ENCODE measurements around the gene SHROOM3. TPM values are rescaled to one million over a fixed set of nuclear protein-coding genes. Genes with fewer than 3 reads are reported as not detected.

The SHROOM3 gene
- total and polyA plus RNA-seq, 2 donors (not counting 3 experiments of a cell fraction or from before 2014, with no cell fraction given): 2.7 to 6.7 TPM

DNA sequence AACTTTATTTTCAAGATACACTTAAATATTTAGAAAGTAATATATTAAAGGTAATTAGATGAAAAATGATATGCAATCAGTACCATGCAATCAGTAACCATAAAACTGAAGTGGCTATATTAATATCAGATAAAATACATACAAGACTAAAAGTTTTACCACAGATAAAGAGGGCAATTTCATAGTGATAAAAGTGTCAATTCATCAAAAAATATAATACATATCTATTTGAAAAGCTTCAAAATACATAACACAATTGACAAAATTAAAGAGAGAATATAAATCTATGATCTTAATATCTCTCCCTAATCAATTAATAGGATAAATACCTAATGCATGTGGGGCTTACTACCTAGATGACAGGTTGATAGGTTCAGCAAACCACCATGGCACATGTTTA, 357.4 kb downstream of the SHROOM3 start:
- H3K9ac ChIP-seq (replicated peaks; ENCODE audit: extremely low read depth, insufficient read depth, low read length): no peak overlapping the region

More for the DNA sequence above, 357.4 kb downstream of the SHROOM3 start:
- ChIA-PET POLR2A (no interaction called here), CTCF (interaction anchor here (0.8 kb wide), 1 partner anchor 11 kb away, joined by 3 read pairs; no protein-coding TSS in a partner anchor)
- Histone ChIP-seq H4K20me1 (replicated peaks; ENCODE audit: control insufficient read depth, extremely low read depth, insufficient read depth, low read length) (no peaks in the 10 kb centered on the region), H3K27ac (ENCODE audit: insufficient read depth, low read depth, low read length) (no peak overlapping the region), H2AFZ (ENCODE audit: low read depth, low read length) (no peak overlapping the region), H3K27me3 (ENCODE audit: control insufficient read depth in 2 of 2, insufficient read depth in 2 of 2, low read length in 2 of 2) (no peaks in the 10 kb centered on the region), H3K9me1 (replicated peaks; ENCODE audit: control insufficient read depth, extremely low read depth, insufficient read depth, low read length) (no peaks in the 10 kb centered on the region), H3K79me2 (ENCODE audit: control insufficient read depth, insufficient read depth, low read length) (no peaks in the 10 kb centered on the region), H3K36me3 (ENCODE audit: control insufficient read depth in 2 of 2, extremely low read depth in 1 of 2, insufficient read depth in 2 of 2, low read length in 2 of 2) (no peaks in the 10 kb centered on the region), H3K4me3 (replicated peaks in 1 of 3; ENCODE audit: insufficient read depth in 1 of 3, low read depth in 1 of 3, low read length in 3 of 3) (no peak overlapping the region), H3K4me2 (ENCODE audit: insufficient read depth, low read length) (no peak overlapping the region), H3K9me3 (replicated peaks; ENCODE audit: control insufficient read depth, insufficient read depth, low read length) (no peaks in the 10 kb centered on the region), H3K4me1 (ENCODE audit: control insufficient read depth, extremely low read depth, insufficient read depth, low read length) (peaks cover 5% of the 10 kb centered on the region)
- no peak for DNase-seq (ENCODE audit: low read depth, low spot score)
- dilution Hi-C loops (cut with MboI; ENCODE audit: extremely low pct_ligation_motif_present, low sequenced_read_pairs) (no loop called here), intact Hi-C loops (cut with micrococcal nuclease) (no loop called here)
- no peak for TF ChIP-seq FOS (IDR thresholded peaks at IDR 0.05; ENCODE audit: borderline replicate concordance, insufficient read depth, low read length)
- TF ChIP-seq GATA2 (IDR thresholded peaks at IDR 0.05; ENCODE audit: insufficient read depth, insufficient read length, low read depth, low read length): no peak
- no peak for TF ChIP-seq POLR2A (IDR thresholded peaks at IDR 0.05; ENCODE audit: low read depth, low read length)
- no peak for TF ChIP-seq JUN (IDR thresholded peaks at IDR 0.05; ENCODE audit: borderline replicate concordance, insufficient read depth, insufficient read length, low read depth)
- TF ChIP-seq, protein P1, sequence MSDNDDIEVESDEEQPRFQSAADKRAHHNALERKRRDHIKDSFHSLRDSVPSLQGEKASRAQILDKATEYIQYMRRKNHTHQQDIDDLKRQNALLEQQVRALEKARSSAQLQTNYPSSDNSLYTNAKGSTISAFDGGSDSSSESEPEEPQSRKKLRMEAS (IDR thresholded peaks at IDR 0.05; ENCODE audit: insufficient read depth, insufficient read length): no peak
- TF ChIP-seq, protein P2, sequence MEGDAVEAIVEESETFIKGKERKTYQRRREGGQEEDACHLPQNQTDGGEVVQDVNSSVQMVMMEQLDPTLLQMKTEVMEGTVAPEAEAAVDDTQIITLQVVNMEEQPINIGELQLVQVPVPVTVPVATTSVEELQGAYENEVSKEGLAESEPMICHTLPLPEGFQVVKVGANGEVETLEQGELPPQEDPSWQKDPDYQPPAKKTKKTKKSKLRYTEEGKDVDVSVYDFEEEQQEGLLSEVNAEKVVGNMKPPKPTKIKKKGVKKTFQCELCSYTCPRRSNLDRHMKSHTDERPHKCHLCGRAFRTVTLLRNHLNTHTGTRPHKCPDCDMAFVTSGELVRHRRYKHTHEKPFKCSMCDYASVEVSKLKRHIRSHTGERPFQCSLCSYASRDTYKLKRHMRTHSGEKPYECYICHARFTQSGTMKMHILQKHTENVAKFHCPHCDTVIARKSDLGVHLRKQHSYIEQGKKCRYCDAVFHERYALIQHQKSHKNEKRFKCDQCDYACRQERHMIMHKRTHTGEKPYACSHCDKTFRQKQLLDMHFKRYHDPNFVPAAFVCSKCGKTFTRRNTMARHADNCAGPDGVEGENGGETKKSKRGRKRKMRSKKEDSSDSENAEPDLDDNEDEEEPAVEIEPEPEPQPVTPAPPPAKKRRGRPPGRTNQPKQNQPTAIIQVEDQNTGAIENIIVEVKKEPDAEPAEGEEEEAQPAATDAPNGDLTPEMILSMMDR (IDR thresholded peaks at IDR 0.05; ENCODE audit: extremely low read depth in 1 of 2, insufficient read depth in 1 of 2, low read depth in 1 of 2, low read length in 2 of 2): no peak
- no peak for TF ChIP-seq POLR2AphosphoS5 (IDR thresholded peaks at IDR 0.05; ENCODE audit: insufficient read depth, low read depth, low read length)
- TF ChIP-seq MYC (IDR thresholded peaks at IDR 0.05; ENCODE audit: low read depth, low read length): no peak
- TF ChIP-seq EZH2 (IDR thresholded peaks at IDR 0.05; ENCODE audit: borderline replicate concordance, low read depth, low read length, severe bottlenecking): no peak
- BruUV-seq (replicated peaks): no TSS peak
- no peak for FAIRE-seq

Measured in endothelial cell of umbilical vein (primary cell).